Ovary (tissue), 10 donors: ENCODE measurements around the gene VSTM5. TPM values are rescaled to one million over a fixed set of nuclear protein-coding genes. Genes with fewer than 3 reads are reported as not detected.
"Not testable (repeated sequence)": the region's sequence is repeated elsewhere in the genome, so short reads cannot be mapped to it uniquely, and the experiment has no call there.

Source experiments
- DNase-seq, 5 donors: peaks; one replicate each; pipeline ENCODE4 v3.0.0-alpha.2; 2019 to 2020
- H3K27ac ChIP-seq, 2 donors: fragments of 200-600 bp; one replicate each; pipeline versions ENCODE4 v1.5.1 to v1.8.0; 2019 to 2022
- H3K27me3 ChIP-seq: fragments of 200-600 bp; one replicate; pipeline ENCODE4 v1.8.0; 2022
- H3K36me3 ChIP-seq: fragments of 200-600 bp; sonication (generic); one replicate; pipeline ENCODE4 v1.5.1; 2019
- H3K4me1 ChIP-seq: one replicate; pipeline ENCODE4 v1.8.1; 2013; ENCODE audit warnings: mild to moderate bottlenecking, moderate library complexity; ENCODE audit not compliant: insufficient read depth
- H3K4me3 ChIP-seq: fragments of 200-600 bp; sonication (generic); one replicate; pipeline ENCODE4 v1.5.1; 2017
- H3K9me3 ChIP-seq, 2 donors: fragments of 200-600 bp in 1 of 2; sonication (generic) in 1 of 2; one replicate each; pipeline versions ENCODE4 v1.5.1 to v1.8.1; 2013 to 2019; ENCODE audit warnings: mild to moderate bottlenecking in 1 of 2, moderate library complexity in 1 of 2
- CTCF ChIP-seq, 3 donors: fragments of 450-650 bp in 2 of 3; fragments of 200-600 bp in 1 of 3; IDR thresholded peaks; one replicate each; pipeline versions ENCODE4 v1.5.1 to v1.8.0; 2016 to 2022; ENCODE audit warnings: antibody characterized with exemption in 3 of 3, mild to moderate bottlenecking in 1 of 3
- EP300 ChIP-seq: sonication (generic); formaldehyde crosslinking; IDR thresholded peaks from one replicate; pipeline ENCODE4 v1.6.1; 2017; ENCODE audit warnings: antibody characterized with exemption
- POLR2A ChIP-seq: fragments of 450-650 bp; IDR thresholded peaks from one replicate; pipeline ENCODE4 v1.6.1; 2017; ENCODE audit warnings: antibody characterized with exemption, mild to moderate bottlenecking, moderate library complexity
- WGBS, 3 donors: extraction: QIAGEN DNeasy Blood & Tissue Kit in 1 of 3; methylation state at CpG; one replicate each; pipeline versions ENCODE4 v1.1.5 to v1.1.7; 2013 to 2017; 5-methylcytosine and 5-hydroxymethylcytosine counted together
- intact Hi-C, 4 donors: fragments of 100-400 bp; cut with DNase I; formaldehyde crosslinking; loops; one replicate each; pipeline versions ENCODE4 v1.11.0 to v1.15.1; 2022 to 2023
- long read RNA-seq, 3 donors: library from polyadenylated mRNA in 2 of 3; unstranded in 2 of 3; transcript quantifications; one replicate each; pipeline ENCODE4 v2.0.0 and lab custom pipeline, GENCODE V29; 2021 to 2026
- polyA plus RNA-seq, 2 donors: library from polyadenylated mRNA; stranded (reverse); fragments of 200-250 nt in 1 of 2; fragments of 350-450 nt in 1 of 2; fragmentation: Illumina TruSeq in 1 of 2; extraction: RNeasy Lipid Tissue Mini Kit (QIAGEN cat#74804) in 1 of 2; gene quantifications; one replicate each; pipeline ENCODE4 v1.2.3, GENCODE V29; 2013 to 2014
- total RNA-seq, 7 donors: library from RNA; depleted of rRNA in 2 of 7; stranded (reverse); fragments of >200 nt in 2 of 7; fragmentation: NEBNext Ultra II Directional in 3 of 7; extraction: Animal tissue kit (Norgen Biotek cat#: 25700) in 3 of 7; gene quantifications; one replicate each; pipeline versions ENCODE4 v1.1.0 to v1.2.4, GENCODE V29; 2016 to 2023
- donor health status: DM: no; HTN: no; CAD: no; lungs with moderate emphysema.
- donor health status: DM: no; HTN: no; CAD: no.
- donor health status: Bipolar disorder and iron deficiency.
- donor health status: DM: yes; HTN: yes; CAD: no.
- donor health status: DM: no; HTN: no; CAD: no.
- donor health status: DM: yes; HTN: yes; CAD: no.

VSTM5 gene
- total RNA-seq (under 1 TPM in 4 of 7 donors, not detected in 3; 0.11 to 0.87 (median 0.25) TPM), polyA plus RNA-seq (under 1 TPM; 0.19 to 0.45 TPM)
- long read RNA-seq, donor 1: 0 reads
- long read RNA-seq, donor 2: 0 reads
- long read RNA-seq, donor 3: 0 reads

GRCh38 chr11:93850594-93851018 is at the start of gene VSTM5:
Gene VSTM5 (minus strand): TSS chr11:93850618. CDS start chr11:93850502, 116 bp downstream.
- Histone ChIP-seq H3K9me3 (no peaks in the 10 kb centered on the region), H3K4me1 (no peaks in the 10 kb centered on the region), H3K27ac (no peak within 1 kb of the TSS), H3K27me3 (no peaks in the 10 kb centered on the region), H3K36me3 (no peaks in the 10 kb centered on the region), H3K4me3 (peak within 1 kb of the TSS; percentile 39)
- intact Hi-C loops: no loop called here
- TF ChIP-seq POLR2A: no peak
- TF ChIP-seq CTCF (IDR thresholded peaks at IDR 0.05): no peak
- TF ChIP-seq EP300: no peak
- DNase-seq: no peak
- 7 to 13% (median 12%) methylated on average over 6 of the region's 6 CpGs for WGBS, 3 donors

GRCh38 chr11:93895106-93895862 is 44.9 kb upstream of the VSTM5 start:
- H3K36me3 ChIP-seq: no peaks in the 10 kb centered on the region
- no peak overlapping the region for H3K4me3 ChIP-seq
- H3K27me3 ChIP-seq: no peaks in the 10 kb centered on the region
- H3K9me3 ChIP-seq: no peaks in the 10 kb centered on the region
- DNase-seq: peak in 2 of 5 donors; percentile 22 to 39
- no peak overlapping the region for H3K27ac ChIP-seq
- intact Hi-C loops: loop anchor here in 3 of 4 donors (5.0 to 10.0 kb wide), 4 partner anchors 520 to 610 kb away; partner anchors contain the start of genes ANKRD49 (in 1 of the 3) and MRE11 (in 1 of the 3)
- TF ChIP-seq EP300 (no peak), CTCF (IDR thresholded peaks at IDR 0.05) (peak; percentile 50 to 74 (median 51)), POLR2A (no peak)
- no peaks in the 10 kb centered on the region for H3K4me1 ChIP-seq
- WGBS, 3 donors: 32 to 48% (median 41%) methylated on average over 5 of the region's 5 CpGs

- H3K36me3 ChIP-seq: no peaks in the 10 kb centered on the region
- H3K4me3 ChIP-seq: no peak overlapping the region
- no peaks in the 10 kb centered on the region for H3K4me1 ChIP-seq
- intact Hi-C loops: loop anchor here in 3 of 4 donors (10.0 kb wide), 3 partner anchors 524 to 614 kb away; partner anchors contain the start of genes ANKRD49 (in 1 of the 3) and MRE11 (in 1 of the 3)
- TF ChIP-seq CTCF (IDR thresholded peaks at IDR 0.05) (no peak), POLR2A (no peak), EP300 (no peak)
- H3K9me3 ChIP-seq: no peaks in the 10 kb centered on the region
- DNase-seq: no peak
- WGBS, 3 donors: 61 to 77% (median 66%) methylated on average over 3 of the region's 3 CpGs
- no peaks in the 10 kb centered on the region for H3K27me3 ChIP-seq
- no peak overlapping the region for H3K27ac ChIP-seq
These were observed 40.1 kb upstream of the VSTM5 start for GRCh38 chr11:93890391-93891051.

- H3K27me3 ChIP-seq: no peaks in the 10 kb centered on the region
- H3K4me1 ChIP-seq: no peaks in the 10 kb centered on the region
- H3K9me3 ChIP-seq: no peaks in the 10 kb centered on the region
- 74 to 82% (median 82%) methylated on average over 5 of the region's 5 CpGs for WGBS, 3 donors
- TF ChIP-seq EP300 (no peak), POLR2A (no peak), CTCF (IDR thresholded peaks at IDR 0.05) (no peak)
- H3K27ac ChIP-seq: no peak overlapping the region
- no peak for DNase-seq
- no peak overlapping the region for H3K4me3 ChIP-seq
- intact Hi-C loops: no loop called here
- H3K36me3 ChIP-seq: no peaks in the 10 kb centered on the region
These were observed 36.7 kb upstream of the VSTM5 start for GRCh38 chr11:93887111-93887510.

GRCh38 chr11:93879114-93879513 is 28.7 kb upstream of the VSTM5 start:
- intact Hi-C loops, H3K27me3 ChIP-seq, H3K4me1 ChIP-seq, DNase-seq, H3K9me3 ChIP-seq, H3K27ac ChIP-seq, H3K4me3 ChIP-seq, H3K36me3 ChIP-seq: not testable (repeated sequence)
